HG03558 (cell line): ENCODE measurements around the gene KLK2.

Experiments used
- ATAC-seq: cut with Tn5 transposase; IDR thresholded peaks from one replicate; pipeline ENCODE4 v1.9.1; 2021; ENCODE audit warnings: moderate number of reproducible peaks; ENCODE audit not compliant: unreplicated experiment; ENCODE audit errors: extremely low read depth

Gene KLK2

DNA sequence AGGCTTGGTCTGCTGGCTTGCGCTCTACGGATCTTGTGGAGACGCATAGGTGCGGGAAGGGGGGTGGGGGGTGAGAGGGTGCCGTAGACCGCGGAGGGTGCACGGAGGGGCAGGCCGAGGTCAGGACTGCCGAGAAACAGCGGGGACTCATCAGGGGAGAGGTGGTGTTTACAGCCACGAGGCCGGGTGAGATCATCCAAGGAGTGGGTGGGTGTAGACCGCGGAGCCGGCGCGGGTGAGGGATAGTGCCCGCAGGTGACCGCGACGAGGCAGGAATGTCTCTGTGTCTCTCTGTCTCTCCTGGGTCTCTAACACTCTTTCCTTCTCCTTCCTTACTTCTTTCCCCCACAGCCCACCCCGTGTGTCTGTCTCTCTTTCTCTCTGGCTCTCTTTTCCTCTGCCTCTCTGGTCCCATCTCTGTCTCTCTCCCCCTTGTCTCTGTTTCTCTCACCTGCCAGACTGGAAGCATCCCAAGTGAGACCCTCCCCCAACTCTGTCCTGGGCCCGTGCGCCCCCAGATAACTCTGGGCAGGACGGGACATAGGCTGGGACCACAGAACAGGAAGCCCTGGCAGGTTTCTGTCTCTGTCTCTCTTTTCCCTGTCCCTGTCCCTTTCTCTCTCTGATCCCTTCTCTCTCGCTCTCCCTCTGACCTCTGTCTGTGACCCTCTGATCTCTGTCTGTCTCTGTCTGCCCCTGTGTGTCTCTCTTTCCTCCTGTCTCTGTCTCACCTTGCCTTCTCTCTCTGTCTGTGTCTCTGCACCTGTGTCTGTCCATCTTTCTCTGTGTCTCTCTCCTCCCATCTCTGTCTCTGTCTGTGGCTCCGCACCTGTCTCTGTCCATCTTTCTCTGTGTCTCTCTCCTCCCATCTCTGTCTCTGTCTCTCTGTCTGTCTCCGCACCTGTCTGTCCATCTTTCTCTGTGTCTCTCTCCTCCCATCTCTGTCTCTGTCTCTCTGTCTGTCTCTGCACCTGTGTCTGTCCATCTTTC is 39.8 kb downstream of the KLK2 start:
- ATAC-seq, result no peak

DNA sequence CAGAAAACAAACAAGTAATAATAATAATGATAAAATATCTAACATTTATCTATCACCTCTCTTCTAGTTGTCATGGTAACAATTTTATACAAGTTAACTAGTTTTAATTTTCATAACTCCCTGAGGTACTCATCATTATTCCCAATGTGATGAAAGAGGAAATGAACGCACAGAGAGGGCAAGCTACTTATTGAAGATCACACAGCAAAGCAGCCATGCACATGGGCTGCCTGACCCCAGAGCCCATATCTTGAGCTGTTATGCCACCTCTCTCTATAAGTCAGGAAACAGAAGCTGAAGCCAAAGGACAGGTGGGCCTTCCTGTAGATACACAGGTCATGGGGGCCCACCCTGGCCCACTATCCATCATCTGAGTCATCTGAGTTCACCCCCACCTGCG is 42.8 kb downstream of the KLK2 start:
- no peak for ATAC-seq

DNA sequence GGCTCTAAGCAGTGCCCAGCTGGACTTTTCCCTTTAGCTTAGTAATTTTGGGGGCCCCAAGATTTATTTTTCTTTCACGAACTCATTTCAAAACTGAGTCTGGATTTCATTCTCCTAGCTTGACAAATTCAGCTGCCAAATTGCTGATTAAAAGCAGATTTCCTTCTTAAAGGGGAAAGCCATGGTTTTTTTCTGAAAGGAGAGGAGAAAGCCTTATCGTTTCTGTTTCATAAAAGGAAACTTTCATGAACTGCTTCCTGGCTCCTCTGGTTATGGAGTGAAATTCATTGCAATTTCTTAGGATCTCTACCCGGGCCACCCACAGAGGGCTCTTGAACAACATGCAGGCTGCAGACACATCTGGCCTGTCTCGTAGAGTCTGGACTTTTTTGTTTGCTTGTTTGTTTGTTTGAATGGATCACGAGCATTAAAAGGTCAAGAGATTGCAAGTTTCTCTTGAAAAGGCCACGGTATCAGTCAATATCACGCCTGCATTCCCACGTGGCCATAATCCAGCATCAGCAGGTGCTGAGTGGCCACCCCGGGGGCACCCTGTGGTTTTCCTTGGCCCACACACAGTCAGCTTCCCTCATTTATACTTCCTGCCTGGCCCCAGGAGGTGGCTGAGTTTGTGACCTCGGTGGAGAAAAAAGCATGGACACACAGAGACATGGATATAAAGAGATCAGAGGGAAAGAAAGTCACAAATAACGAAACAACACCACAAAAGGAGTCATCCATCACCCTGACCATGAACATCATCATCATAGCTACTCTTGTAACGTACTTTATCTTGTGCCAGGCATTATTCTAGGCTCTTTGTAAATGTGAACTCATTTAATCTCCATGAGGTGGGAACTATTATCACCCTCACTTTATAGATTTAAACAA is 48.4 kb downstream of the KLK2 start:
- no peak for ATAC-seq

DNA sequence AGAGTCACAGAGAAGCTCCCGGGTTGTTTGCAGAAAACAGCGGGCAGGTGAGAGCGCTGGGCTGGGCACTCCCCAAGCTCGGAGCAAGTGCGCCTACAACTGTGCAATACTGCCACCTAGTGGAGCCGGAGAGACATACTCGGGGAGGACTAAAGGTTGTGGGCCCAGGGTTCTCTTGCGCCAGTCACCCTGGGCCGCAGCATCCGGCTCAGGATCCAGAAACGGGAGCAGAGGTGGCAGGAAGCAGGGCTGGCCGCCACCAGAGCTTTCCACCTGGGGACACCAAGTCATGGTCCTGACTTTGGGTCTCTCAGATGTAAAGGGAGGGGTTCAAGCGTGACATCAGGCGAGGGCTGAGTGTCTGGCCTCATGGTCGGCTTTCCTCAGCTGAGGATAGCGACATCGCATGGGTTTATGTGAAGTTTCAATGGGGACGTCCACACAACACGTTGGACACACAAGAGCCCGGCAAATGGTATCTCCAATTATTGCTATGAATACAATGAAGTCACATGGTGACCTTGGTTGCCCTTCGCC is 49.1 kb downstream of the KLK2 start:
- no peak for ATAC-seq

DNA sequence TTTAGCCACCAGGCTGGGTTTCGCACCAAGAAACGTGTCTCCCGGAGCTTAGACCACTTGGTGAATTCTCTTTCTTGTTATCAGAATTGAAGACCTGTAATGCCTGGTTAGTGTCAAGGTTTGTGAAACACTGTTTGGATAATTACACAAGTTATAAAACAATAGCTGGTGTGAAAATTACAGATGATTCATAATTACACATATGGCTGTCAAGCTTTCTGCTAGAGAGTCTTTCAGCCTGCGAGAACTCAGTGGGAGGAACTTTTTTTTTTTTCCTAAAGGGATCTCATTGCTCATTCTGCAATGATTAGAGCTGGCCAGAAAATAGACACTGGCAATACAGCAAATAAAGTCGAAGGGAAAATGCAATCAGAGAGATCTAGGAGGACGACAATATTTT is 51.3 kb downstream of the KLK2 start:
- ATAC-seq, result no peak

DNA sequence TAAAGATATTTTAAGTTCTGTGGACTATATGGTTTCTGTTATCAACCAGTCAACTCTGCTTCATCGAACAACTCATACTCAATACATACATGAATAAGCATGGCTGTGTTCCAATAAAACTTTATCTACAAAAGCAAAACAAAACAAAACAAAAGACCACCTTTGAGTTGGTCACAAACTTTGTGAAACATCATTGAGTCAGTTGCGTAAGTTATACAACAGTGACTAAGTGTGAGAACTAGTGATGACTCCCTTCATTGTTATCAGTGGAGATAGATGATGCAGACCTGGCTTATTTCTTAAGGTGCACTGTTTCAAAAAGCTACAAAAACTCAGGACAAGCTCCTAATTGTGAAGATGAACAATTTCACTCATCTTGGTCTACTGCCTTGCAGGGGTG is 52.5 kb downstream of the KLK2 start:
- no peak for ATAC-seq

DNA sequence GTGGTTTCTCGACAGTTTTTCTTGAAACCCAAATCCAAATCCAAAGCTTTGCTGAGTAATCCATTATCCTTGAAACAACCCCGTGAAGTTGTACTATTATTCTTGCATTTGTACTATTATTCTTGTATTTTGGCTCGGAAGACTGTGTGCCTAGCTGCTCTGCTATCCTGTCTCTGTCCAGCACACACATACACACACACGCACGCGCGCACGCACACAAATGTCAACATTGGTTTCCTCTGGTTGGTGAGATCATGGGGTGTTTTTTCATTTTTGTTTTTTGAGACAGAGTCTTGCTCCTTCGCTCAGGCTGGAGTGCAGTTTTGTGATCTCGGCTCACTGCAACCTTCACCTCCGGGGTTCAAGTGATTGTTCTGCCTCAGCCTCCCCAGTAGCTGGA is 52.9 kb downstream of the KLK2 start:
- ATAC-seq, result no peak

DNA sequence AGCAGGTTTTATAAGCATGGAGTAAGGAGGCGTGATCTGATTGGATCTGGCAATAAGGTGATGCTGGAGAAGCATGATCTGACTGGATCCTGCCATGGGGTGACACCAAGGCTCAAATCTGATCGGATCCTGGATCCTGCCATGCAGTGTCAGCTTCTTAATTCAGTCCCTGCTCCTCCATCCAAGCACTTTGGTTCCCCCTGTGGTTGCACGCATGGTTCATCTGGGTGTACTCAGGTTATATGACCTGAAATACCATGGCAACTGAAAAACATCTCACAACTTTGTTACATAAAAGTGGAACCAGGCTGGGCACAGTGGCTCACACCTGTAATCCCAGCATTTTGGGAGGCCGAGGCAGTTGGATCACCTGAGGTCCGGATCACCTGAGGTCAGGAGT is 55.6 kb downstream of the KLK2 start:
- ATAC-seq, result no peak
